HepG2 (cell line): Measurements from ENCODE around the gene JCAD. TPM values are rescaled to one million over a fixed set of nuclear protein-coding genes. Genes with fewer than 3 reads are reported as not detected.

Experiments used
- ATAC-seq: fragments of 200-7000 bp; cut with Tn5 transposase; 3 replicates; pipeline ENCODE4 v1.9.1; 2020; ENCODE audit warnings: mild to moderate bottlenecking, moderate library complexity
- BruUV-seq: library from RNA; stranded (reverse); fragments of 400-500 nt; replicated peaks from 2 replicates; lab custom pipeline; 2021; lab: Mats Ljungman, UMichigan
- CTCF ChIA-PET: fragments of 300-600 bp; formaldehyde crosslinking; extraction: SDS; loops from one replicate; lab custom pipeline; 2021; ENCODE audit warnings: low total read pairs, inconsistent platforms, low intra/inter-chr PET ratio; lab: Yijun Ruan, JAX
- POLR2A ChIA-PET: fragments of 350-600 bp; sonication (Branson Sonifier 250); formaldehyde crosslinking; loops from one replicate; lab custom pipeline; 2020; ENCODE audit warnings: antibody characterized with exemption, inconsistent platforms; lab: Yijun Ruan, JAX
- DNase-seq: peaks from one replicate; pipeline ENCODE4 v3.0.0-alpha.2; 2015; ENCODE audit warnings: low spot score
- FAIRE-seq: peaks from 3 replicates; lab custom pipeline; 2011; peaks lifted over from hg19 to GRCh38; lab: Jason Lieb, UNC
- H2AFZ ChIP-seq: one replicate; pipeline ENCODE4 v1.6.1; 2011; ENCODE audit warnings: low read length, inconsistent platforms
- H3K27ac ChIP-seq: fragments of 300-600 bp; 3 replicates; pipeline ENCODE4 v1.8.0; 2011; ENCODE audit warnings: mixed run types, mild to moderate bottlenecking, mixed read lengths, low read length, inconsistent platforms; ENCODE audit not compliant: insufficient read depth; ENCODE audit errors: extremely low read length
- H3K27me3 ChIP-seq, 2 experiments: fragments of 200-600 bp in 1 of 2; 2 replicates in 1 of 2; 3 replicates in 1 of 2; pipeline versions ENCODE4 v1.6.0 to v1.8.0; 2011; ENCODE audit warnings: low read length in 2 of 2, mild to moderate bottlenecking in 2 of 2, moderate library complexity in 2 of 2, inconsistent platforms in 1 of 2; ENCODE audit not compliant: insufficient read depth in 2 of 2, control insufficient read depth in 1 of 2
- H3K36me3 ChIP-seq, 2 experiments: fragments of 200-600 bp in 1 of 2; replicated peaks in 1 of 2; 2 replicates in 1 of 2; 3 replicates in 1 of 2; pipeline versions ENCODE4 v1.5.1 to v1.8.0; 2011; ENCODE audit warnings: low read length in 2 of 2, inconsistent platforms in 1 of 2; ENCODE audit not compliant: insufficient read depth in 2 of 2, control insufficient read depth in 1 of 2
- H3K4me1 ChIP-seq: 2 replicates; pipeline ENCODE4 v1.5.1; 2012; ENCODE audit warnings: low read length, inconsistent platforms; ENCODE audit not compliant: insufficient read depth
- H3K4me2 ChIP-seq: 2 replicates; pipeline ENCODE4 v1.6.0; 2011; ENCODE audit warnings: low read depth, low read length, inconsistent platforms
- H3K4me3 ChIP-seq, 3 experiments: fragments of 200-600 bp in 1 of 3; sonication (generic), shearing (Covaris generic) in 1 of 3; replicated peaks in 1 of 3; 2 replicates each; pipeline ENCODE4 v1.5.1; 2011 to 2016; ENCODE audit warnings: low read length in 3 of 3, inconsistent platforms in 2 of 3, low read depth in 2 of 3, mild to moderate bottlenecking in 2 of 3, control low read depth in 1 of 3, mixed read lengths in 1 of 3; ENCODE audit not compliant: insufficient read depth in 1 of 3
- H3K79me2 ChIP-seq: one replicate; pipeline ENCODE4 v1.6.1; 2011; ENCODE audit warnings: low read length, inconsistent platforms; ENCODE audit not compliant: insufficient read depth
- H3K9ac ChIP-seq: 2 replicates; pipeline ENCODE4 v1.6.0; 2011; ENCODE audit warnings: mild to moderate bottlenecking, low read depth, low read length, inconsistent platforms; ENCODE audit not compliant: insufficient read depth
- H3K9me3 ChIP-seq: 2 replicates; pipeline ENCODE4 v1.5.1; 2012; ENCODE audit warnings: mild to moderate bottlenecking, low read length
- H4K20me1 ChIP-seq: 2 replicates; pipeline ENCODE4 v1.6.0; 2011; ENCODE audit warnings: inconsistent platforms, mild to moderate bottlenecking, low read length, moderate library complexity; ENCODE audit not compliant: insufficient read depth
- MAFF ChIP-seq: IDR thresholded peaks from 2 replicates; pipeline ENCODE4 v1.6.1; 2011; ENCODE audit warnings: low read depth, low read length, improper control_type of control experiment
- MAFK ChIP-seq, 2 experiments: IDR thresholded peaks in 1 of 2; conservative IDR thresholded peaks in 1 of 2; 2 replicates each; pipeline ENCODE4 v1.6.1; 2011; ENCODE audit warnings: improper control_type of control experiment in 2 of 2, low read length in 2 of 2
- MBNL3 ChIP-seq: fragments of 250-450 bp; sonication (Bioruptor Pico); conservative IDR thresholded peaks from 2 replicates; pipeline ENCODE4 v1.8.0; 2022; ENCODE audit warnings: mild to moderate bottlenecking, inconsistent platforms
- ZNF776 ChIP-seq: sonication (generic); formaldehyde crosslinking; IDR thresholded peaks from 2 replicates; pipeline ENCODE4 v1.4.0; 2020; ENCODE audit warnings: mild to moderate bottlenecking, missing genetic modification reagents
- whole genome bisulfite sequencing: methylation state at CpG from one replicate; pipeline ENCODE4 v1.1.6; 2017; ENCODE audit warnings: low lambda C conversion rate; 5-methylcytosine and 5-hydroxymethylcytosine counted together
- in situ Hi-C: cut with HindIII; loops from 2 replicates; pipeline ENCODE4 v1.10.0; 2017; ENCODE audit warnings: low pct_unique_long_range_greater_than_20kb; ENCODE audit not compliant: extremely low pct_ligation_motif_present
- intact Hi-C: fragments of 100-400 bp; cut with micrococcal nuclease; formaldehyde crosslinking; loops from one replicate; pipeline ENCODE4 v1.10.0; 2022; ENCODE audit not compliant: unreplicated experiment
- polyA plus RNA-seq, 8 experiments: library from polyadenylated mRNA; depleted of rRNA in 3 of 8; stranded (reverse) in 7 of 8; unstranded in 1 of 8; fragments of >200 nt; fragmentation: Illumina TruSeq in 4 of 8; extraction: Trizol in 4 of 8; gene quantifications; 2 replicates each; pipeline versions ENCODE4 v1.2.1 to v1.2.3, GENCODE V29; 2011 to 2016; ENCODE audit warnings: low read depth in 4 of 8, missing spikeins in 1 of 8, mixed read lengths in 1 of 8; ENCODE audit not compliant: insufficient read depth in 1 of 8
- total RNA-seq, 5 experiments: library from RNA; depleted of rRNA; stranded (reverse); fragments of >200 nt; fragmentation: Illumina TruSeq; extraction: Trizol; gene quantifications; 2 replicates each; pipeline ENCODE4 v1.2.3, GENCODE V29; 2016; ENCODE audit warnings: low read depth in 1 of 5

JCAD gene
- total and polyA plus RNA-seq, 2 of the 13 experiments (the other 11 are each of a cell fraction or from before 2014, with no cell fraction given), result 0.04 to 0.08 TPM

DNA sequence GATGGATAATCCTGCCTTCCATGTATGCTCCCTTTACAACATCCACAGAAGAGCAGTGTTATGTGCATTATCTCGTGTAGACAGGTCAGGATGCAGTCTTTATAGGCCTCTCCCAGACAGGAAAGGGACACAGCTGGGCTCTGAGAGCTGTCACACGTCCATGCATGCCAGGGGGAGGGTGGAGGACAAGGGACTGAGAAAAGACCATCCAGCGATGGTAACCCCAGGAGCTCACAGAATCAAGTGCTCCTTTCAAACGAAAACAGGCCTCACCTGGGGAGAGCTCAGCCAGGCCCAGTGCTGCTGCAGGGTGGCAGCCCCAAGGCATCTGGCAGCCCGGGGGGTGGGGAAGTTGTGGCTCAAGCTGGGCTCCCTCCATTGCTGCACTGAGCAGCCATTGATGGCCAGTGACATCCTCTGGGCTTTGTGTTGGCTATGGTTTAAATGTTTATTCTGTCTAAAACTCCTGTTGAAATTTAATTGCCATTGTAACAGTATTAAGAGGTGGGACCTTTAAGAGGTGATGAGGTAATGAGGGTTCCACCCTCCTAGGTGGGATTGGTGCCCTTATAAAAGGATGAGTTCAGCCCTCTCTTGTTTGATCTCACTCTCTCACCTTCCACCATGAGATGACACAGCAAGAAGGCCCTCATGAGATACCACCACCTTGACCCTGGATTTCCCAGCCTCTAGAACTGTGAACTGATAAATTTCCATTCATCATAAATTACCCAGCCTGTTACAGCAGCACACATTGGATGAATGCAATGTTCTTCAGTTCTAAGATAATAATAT is 15.7 kb downstream of the JCAD start:
- Histone ChIP-seq H3K9me3 (no peaks in the 10 kb centered on the region), H3K9ac (no peak overlapping the region), H4K20me1 (no peaks in the 10 kb centered on the region), H3K79me2 (no peaks in the 10 kb centered on the region), H3K36me3 (no peaks in the 10 kb centered on the region), H3K4me3 (no peak overlapping the region), H3K27ac (no peak overlapping the region), H2AFZ (no peak overlapping the region), H3K4me1 (peaks cover 18% of the 10 kb centered on the region; the same call in 1 of the 2 replicates), H3K4me2 (no peak overlapping the region), H3K27me3 (peaks cover 0 to 1% of the 10 kb centered on the region in 2 experiments; a peak in 1 of 5 replicates)
- ChIA-PET POLR2A (no interaction called here), CTCF (no interaction called here)
- DNase-seq (no peak), ATAC-seq (no peak), FAIRE-seq (no peak)
- in situ Hi-C loops (no loop called here), intact Hi-C loops (no loop called here)
- BruUV-seq, result no TSS peak
- 30% methylated on average over 5 of the region's 5 CpGs for WGBS
- no peak for TF ChIP-seq MBNL3 (CRISPR knock-in tag)

DNA sequence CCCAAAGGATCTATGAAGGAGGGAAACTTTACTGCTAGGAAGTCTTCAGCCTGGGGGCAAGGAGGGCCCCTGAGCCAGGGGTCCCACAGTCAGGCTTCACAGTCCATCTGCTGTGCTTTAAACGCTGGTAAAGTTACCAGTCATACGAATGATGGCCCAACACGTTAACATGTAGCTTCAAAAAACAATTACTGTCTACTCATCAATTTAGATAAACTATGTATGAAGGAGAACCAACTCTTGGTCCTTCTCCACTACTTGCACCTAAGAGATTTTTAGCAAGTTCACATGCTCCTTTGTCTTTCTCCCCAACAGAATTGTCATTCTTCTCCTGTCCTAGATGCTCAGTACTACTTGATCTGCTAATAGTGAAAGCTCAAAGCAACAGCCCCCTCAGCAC is 16.6 kb downstream of the JCAD start:
- H3K9ac ChIP-seq, result no peak overlapping the region
- FAIRE-seq (no peak), DNase-seq (no peak), ATAC-seq (no peak)
- H3K4me2 ChIP-seq, result no peak overlapping the region
- H3K27me3 ChIP-seq, result peaks cover 0 to 1% of the 10 kb centered on the region in 2 experiments; a peak in 1 of 5 replicates
- no peaks in the 10 kb centered on the region for H3K9me3 ChIP-seq
- no peak overlapping the region for H3K4me3 ChIP-seq
- H3K27ac ChIP-seq, result no peak overlapping the region
- no peak for TF ChIP-seq ZNF776 (CRISPR knock-in tag)
- peak; percentile 86 to 92 for TF ChIP-seq MAFK (conservative IDR thresholded peaks at IDR 0.05 in 1 of 2, IDR thresholded peaks at IDR 0.05 in 1 of 2; ENCODE audit: low read length in 2 of 2)
- peak; percentile 85 for TF ChIP-seq MAFF
- POLR2A ChIA-PET, result no interaction called here
- no peaks in the 10 kb centered on the region for H3K36me3 ChIP-seq
- H3K4me1 ChIP-seq, result peaks cover 18% of the 10 kb centered on the region; the same call in 1 of the 2 replicates
- in situ Hi-C loops (no loop called here), intact Hi-C loops (no loop called here)
- no peak overlapping the region for H2AFZ ChIP-seq
- CTCF ChIA-PET, result no interaction called here
- H4K20me1 ChIP-seq, result no peaks in the 10 kb centered on the region
- no peaks in the 10 kb centered on the region for H3K79me2 ChIP-seq
- 69% methylated on average over 3 of the region's 3 CpGs for WGBS
- no TSS peak for BruUV-seq
